K562 (cell line): Measurements from ENCODE around the gene UBR1. TPM values are rescaled to one million over a fixed set of nuclear protein-coding genes. Genes with fewer than 3 reads are reported as not detected.

Source experiments
- ATAC-seq: fragments of 200-7000 bp; cut with Tn5 transposase; 3 replicates; pipeline ENCODE4 v1.9.1; 2020; ENCODE audit warnings: moderate library complexity
- BruUV-seq: library from RNA; stranded (reverse); fragments of 400-500 nt; replicated peaks from 2 replicates; lab custom pipeline; 2021; lab: Mats Ljungman, UMichigan
- CTCF ChIA-PET: fragments of 300-600 bp; formaldehyde crosslinking; extraction: SDS; loops from one replicate; lab custom pipeline; 2021; ENCODE audit warnings: low intra/inter-chr PET ratio; lab: Yijun Ruan, JAX
- POLR2A ChIA-PET: fragments of 300-600, 350-650 bp; sonication (Branson Sonifier 250); formaldehyde crosslinking; extraction: SDS; loops from one replicate; lab custom pipeline; 2021; ENCODE audit warnings: antibody characterized with exemption, inconsistent platforms; lab: Yijun Ruan, JAX
- DNase-seq, 4 experiments: peaks; one replicate each; pipeline versions ENCODE4 v3.0.0 to v3.0.0-alpha.2; 2011 to 2018; ENCODE audit warnings: low spot score in 3 of 4, mixed read lengths in 3 of 4; ENCODE audit errors: extremely low read depth in 1 of 4
- FAIRE-seq: peaks from 2 replicates; lab custom pipeline; 2011; peaks lifted over from hg19 to GRCh38; lab: Jason Lieb, UNC
- H2AFZ ChIP-seq: 2 replicates; pipeline ENCODE4 v1.6.0; 2011; ENCODE audit warnings: low read depth, low read length, control low read depth, inconsistent platforms
- H3K27ac ChIP-seq: fragments of 200-600 bp; 3 replicates; pipeline ENCODE4 v1.8.0; 2011; ENCODE audit warnings: low read depth, mild to moderate bottlenecking, control low read depth, inconsistent platforms, low read length, moderate library complexity, mixed read lengths; ENCODE audit errors: extremely low read depth
- H3K27me3 ChIP-seq, 2 experiments: fragments of 300-600 bp in 1 of 2; 2 replicates in 1 of 2; 3 replicates in 1 of 2; pipeline versions ENCODE4 v1.6.0 to v1.8.0; 2011; ENCODE audit warnings: inconsistent platforms in 2 of 2, low read length in 2 of 2, mild to moderate bottlenecking in 1 of 2, mixed read lengths in 1 of 2, moderate library complexity in 1 of 2; ENCODE audit not compliant: control insufficient read depth in 2 of 2, insufficient read depth in 2 of 2
- H3K36me3 ChIP-seq: fragments of 300-600 bp; 3 replicates; pipeline ENCODE4 v1.8.0; 2011; ENCODE audit warnings: mild to moderate bottlenecking, low read length, inconsistent platforms; ENCODE audit not compliant: control insufficient read depth, insufficient read depth
- H3K4me1 ChIP-seq, 2 experiments: fragments of 200-600 bp in 1 of 2; replicated peaks in 1 of 2; 2 replicates in 1 of 2; 3 replicates in 1 of 2; pipeline versions ENCODE4 v1.5.1 to v1.8.0; 2011; ENCODE audit warnings: inconsistent platforms in 2 of 2, low read length in 2 of 2, mild to moderate bottlenecking in 1 of 2, mixed read lengths in 1 of 2, moderate library complexity in 1 of 2; ENCODE audit not compliant: control insufficient read depth in 2 of 2, insufficient read depth in 2 of 2
- H3K4me2 ChIP-seq: 2 replicates; pipeline ENCODE4 v1.6.1; 2011; ENCODE audit warnings: low read length, control low read depth, inconsistent platforms, mixed read lengths; ENCODE audit not compliant: insufficient read depth
- H3K4me3 ChIP-seq: fragments of 200-600 bp; sonication (generic), shearing (Covaris generic); 2 replicates; pipeline ENCODE4 v1.5.1; 2016; ENCODE audit warnings: control low read depth, inconsistent platforms
- H3K79me2 ChIP-seq: fragments of 200-600 bp; 3 replicates; pipeline ENCODE4 v1.8.0; 2011; ENCODE audit warnings: low read length, inconsistent platforms; ENCODE audit not compliant: control insufficient read depth, insufficient read depth
- H3K9ac ChIP-seq, 2 experiments: 2 replicates each; pipeline versions ENCODE4 v1.6.0 to v1.6.1; 2011; ENCODE audit warnings: low read depth in 2 of 2, low read length in 2 of 2, control low read depth in 1 of 2, inconsistent platforms in 1 of 2, mild to moderate bottlenecking in 1 of 2, mixed read lengths in 1 of 2; ENCODE audit not compliant: insufficient read depth in 1 of 2
- H3K9me1 ChIP-seq: one replicate; pipeline ENCODE4 v1.6.0; 2011; ENCODE audit warnings: inconsistent platforms, mild to moderate bottlenecking, low read length, moderate library complexity; ENCODE audit not compliant: control insufficient read depth, insufficient read depth
- H3K9me3 ChIP-seq: replicated peaks from 2 replicates; pipeline ENCODE4 v1.5.1; 2011; ENCODE audit warnings: low read depth, low read length, inconsistent platforms; ENCODE audit not compliant: control insufficient read depth, insufficient read depth
- H4K20me1 ChIP-seq: replicated peaks from 2 replicates; pipeline ENCODE4 v1.6.1; 2011; ENCODE audit warnings: low read length, inconsistent platforms, mixed read lengths; ENCODE audit not compliant: control insufficient read depth, insufficient read depth
- BDP1 ChIP-seq: IDR thresholded peaks from 3 replicates; pipeline ENCODE4 v1.6.1; 2011; ENCODE audit not compliant: insufficient read length, insufficient read depth
- FOXA3 ChIP-seq, 2 experiments: fragments of 450-650 bp in 1 of 2; sonication (generic) in 1 of 2; formaldehyde crosslinking; IDR thresholded peaks in 1 of 2; conservative IDR thresholded peaks in 1 of 2; 2 replicates each; pipeline versions ENCODE4 v1.4.0 to v1.8.0; 2020 to 2022; ENCODE audit warnings: mild to moderate bottlenecking in 2 of 2, missing genetic modification reagents in 1 of 2
- HDAC8 ChIP-seq: fragments of 450-650 bp; IDR thresholded peaks from 2 replicates; pipeline ENCODE4 v1.6.1; 2016; ENCODE audit warnings: mild to moderate bottlenecking, missing genetic modification characterization, moderate library complexity, missing compliant biosample characterization
- HEY1 ChIP-seq: fragments of 250-450 bp; sonication (Bioruptor Pico); IDR thresholded peaks from 2 replicates; pipeline ENCODE4 v1.5.0; 2020; ENCODE audit warnings: mild to moderate bottlenecking, moderate library complexity, borderline replicate concordance
- HNRNPUL1 ChIP-seq: fragments of 200-400 bp; formaldehyde crosslinking; IDR thresholded peaks from 2 replicates; pipeline ENCODE4 v1.6.1; 2017; ENCODE audit warnings: low read length
- MYBL2 ChIP-seq, 2 experiments: fragments of 450-650 bp in 1 of 2; sonication (generic) in 1 of 2; formaldehyde crosslinking in 1 of 2; IDR thresholded peaks; 2 replicates each; pipeline versions ENCODE4 v1.6.1 to v1.8.1; 2017 to 2022; ENCODE audit warnings: borderline replicate concordance in 1 of 2, inconsistent platforms in 1 of 2, low read depth in 1 of 2, mild to moderate bottlenecking in 1 of 2, missing genetic modification reagents in 1 of 2, moderate library complexity in 1 of 2
- POLR2A ChIP-seq: fragments of 450-650 bp; conservative IDR thresholded peaks from 2 replicates; pipeline ENCODE4 v1.6.1; 2016
- TCF7L2 ChIP-seq: fragments of 150-350 bp; IDR thresholded peaks from 2 replicates; pipeline ENCODE4 v1.6.1; 2016; ENCODE audit warnings: low read depth, mild to moderate bottlenecking, low read length, moderate library complexity
- ZBTB7A ChIP-seq: IDR thresholded peaks from 2 replicates; pipeline ENCODE4 v1.6.1; 2011; ENCODE audit warnings: low read depth, mild to moderate bottlenecking, low read length, moderate library complexity, borderline replicate concordance; ENCODE audit not compliant: control insufficient read depth
- ZNF174 ChIP-seq: fragments of 250-450 bp; sonication (Bioruptor Pico); IDR thresholded peaks from 2 replicates; pipeline ENCODE4 v1.4.0; 2020; ENCODE audit warnings: mild to moderate bottlenecking
- ZNF444 ChIP-seq: fragments of 250-450 bp; sonication (Bioruptor Pico); IDR thresholded peaks from 2 replicates; pipeline ENCODE4 v1.4.0; 2020; ENCODE audit warnings: mild to moderate bottlenecking, moderate library complexity
- ZNF644 ChIP-seq: fragments of 200-800 bp; sonication (Bioruptor generic); IDR thresholded peaks from 2 replicates; pipeline ENCODE4 v1.6.1; 2016; ENCODE audit warnings: low read depth, missing genetic modification characterization, missing compliant biosample characterization
- WGBS: fragments of 100-300 bp; shearing (Covaris generic); methylation state at CpG from one replicate; pipeline ENCODE4 v1.1.6; 2016; ENCODE audit warnings: low coverage, mixed read lengths; ENCODE audit not compliant: insufficient coverage; ENCODE audit errors: missing lambda C conversion rate; 5-methylcytosine and 5-hydroxymethylcytosine counted together
- in situ Hi-C: fragments of 300-500 bp; cut with MboI; formaldehyde crosslinking; loops from 4 replicates; pipeline ENCODE4 v1.15.0; 2018; ENCODE audit warnings: inconsistent platforms, mixed read lengths
- intact Hi-C: fragments of 100-400 bp; cut with micrococcal nuclease; formaldehyde crosslinking; loops from 2 replicates; pipeline ENCODE4 v1.14.2; 2022
- polyA plus RNA-seq, 8 experiments: library from polyadenylated mRNA; depleted of rRNA in 4 of 8; stranded (reverse) in 5 of 8; unstranded in 3 of 8; fragments of >200 nt; fragmentation: Nextera tagmentation in 2 of 8; fragmentation: Illumina TruSeq in 1 of 8; extraction: Ambion mirVana in 2 of 8; extraction: Trizol in 1 of 8; gene quantifications; 2 replicates each; pipeline versions ENCODE4 v1.2.1 to v1.2.3, GENCODE V29; 2011 to 2014; ENCODE audit warnings: inconsistent platforms in 1 of 8, missing spikeins in 1 of 8
- total RNA-seq, 7 experiments: library from RNA; depleted of rRNA in 6 of 7; stranded (reverse); fragments of >200 nt in 6 of 7; fragmentation: Illumina TruSeq in 2 of 7; extraction: Trizol in 2 of 7; gene quantifications; 2 replicates each; pipeline versions ENCODE4 v1.2.1 to v1.2.3, GENCODE V29; 2011 to 2021; ENCODE audit warnings: low replicate concordance in 1 of 7
- TF ChIP-seq, protein P1 (sequence below): sonication (generic); formaldehyde crosslinking; IDR thresholded peaks from 2 replicates; pipeline ENCODE4 v1.4.0; 2020; ENCODE audit warnings: mild to moderate bottlenecking, missing genetic modification reagents
- TF ChIP-seq, protein P2 (sequence below): fragments of 450-650 bp; conservative IDR thresholded peaks from 2 replicates; pipeline ENCODE4 v1.6.1; 2016; ENCODE audit warnings: missing genetic modification characterization, low read depth, mild to moderate bottlenecking, missing compliant biosample characterization, moderate library complexity

Gene UBR1
- total and polyA plus RNA-seq, 9 of the 15 experiments (the other 6 are each of a cell fraction or from before 2014, with no cell fraction given), result 5.8 to 30.7 (median 15.3) TPM

DNA sequence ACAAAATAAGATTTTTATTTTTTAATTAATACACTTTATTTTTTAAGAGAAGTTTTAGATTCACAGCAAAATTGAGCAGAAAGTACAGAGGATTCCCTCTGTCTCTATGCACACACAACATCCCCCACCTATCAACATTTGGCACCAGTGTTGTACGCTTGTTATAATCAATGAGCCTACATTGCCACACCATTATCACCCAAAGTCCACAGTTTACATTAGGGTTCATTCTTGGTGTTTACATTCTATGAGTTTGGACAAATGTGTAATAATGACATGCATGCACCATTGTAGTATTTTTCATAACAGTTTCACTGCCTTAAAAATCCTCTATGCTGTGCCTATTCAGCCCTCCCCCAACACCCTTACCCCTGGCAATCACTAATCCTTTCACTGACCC, 134.0 kb downstream of the UBR1 start:
- Histone ChIP-seq H4K20me1 (no peaks in the 10 kb centered on the region), H3K9me1 (no peaks in the 10 kb centered on the region), H3K4me1 (no peaks in the 10 kb centered on the region; a peak in 1 of 5 replicates), H3K4me3 (no peak overlapping the region), H2AFZ (no peak overlapping the region), H3K36me3 (peaks cover 47% of the 10 kb centered on the region), H3K4me2 (no peak overlapping the region), H3K9me3 (no peaks in the 10 kb centered on the region), H3K9ac (no peak overlapping the region), H3K27me3 (no peaks in the 10 kb centered on the region), H3K79me2 (no peaks in the 10 kb centered on the region), H3K27ac (no peak overlapping the region)
- intact Hi-C loops, result no loop called here
- POLR2A ChIA-PET, result no interaction called here
- DNase-seq (no peak), FAIRE-seq (no peak), ATAC-seq (no peak)
- in situ Hi-C loops, result no loop called here
- CTCF ChIA-PET, result no interaction called here
- WGBS, result 93% methylated on average over 1 of the region's 1 CpG
- no TSS peak for BruUV-seq
- TF ChIP-seq MYBL2 (IDR thresholded peaks at IDR 0.05; ENCODE audit: low read depth) (no peak), MYBL2 (CRISPR knock-in tag; IDR thresholded peaks at IDR 0.05; ENCODE audit: borderline replicate concordance) (no peak), FOXA3 (CRISPR knock-in tag; conservative IDR thresholded peaks at IDR 0.05 in 1 of 2, IDR thresholded peaks at IDR 0.05 in 1 of 2) (no peak), HDAC8 (tag) (no peak), POLR2A (no peak), ZNF174 (no peak), HNRNPUL1 (no peak), ZNF444 (no peak), TCF7L2 (no peak), ZBTB7A (no peak), ZNF644 (tag) (no peak), BDP1 (no peak), HEY1 (CRISPR knock-in tag) (no peak)
- TF ChIP-seq, protein P1, sequence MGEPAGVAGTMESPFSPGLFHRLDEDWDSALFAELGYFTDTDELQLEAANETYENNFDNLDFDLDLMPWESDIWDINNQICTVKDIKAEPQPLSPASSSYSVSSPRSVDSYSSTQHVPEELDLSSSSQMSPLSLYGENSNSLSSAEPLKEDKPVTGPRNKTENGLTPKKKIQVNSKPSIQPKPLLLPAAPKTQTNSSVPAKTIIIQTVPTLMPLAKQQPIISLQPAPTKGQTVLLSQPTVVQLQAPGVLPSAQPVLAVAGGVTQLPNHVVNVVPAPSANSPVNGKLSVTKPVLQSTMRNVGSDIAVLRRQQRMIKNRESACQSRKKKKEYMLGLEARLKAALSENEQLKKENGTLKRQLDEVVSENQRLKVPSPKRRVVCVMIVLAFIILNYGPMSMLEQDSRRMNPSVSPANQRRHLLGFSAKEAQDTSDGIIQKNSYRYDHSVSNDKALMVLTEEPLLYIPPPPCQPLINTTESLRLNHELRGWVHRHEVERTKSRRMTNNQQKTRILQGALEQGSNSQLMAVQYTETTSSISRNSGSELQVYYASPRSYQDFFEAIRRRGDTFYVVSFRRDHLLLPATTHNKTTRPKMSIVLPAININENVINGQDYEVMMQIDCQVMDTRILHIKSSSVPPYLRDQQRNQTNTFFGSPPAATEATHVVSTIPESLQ (CRISPR knock-in tag), result no peak
- TF ChIP-seq, protein P2, sequence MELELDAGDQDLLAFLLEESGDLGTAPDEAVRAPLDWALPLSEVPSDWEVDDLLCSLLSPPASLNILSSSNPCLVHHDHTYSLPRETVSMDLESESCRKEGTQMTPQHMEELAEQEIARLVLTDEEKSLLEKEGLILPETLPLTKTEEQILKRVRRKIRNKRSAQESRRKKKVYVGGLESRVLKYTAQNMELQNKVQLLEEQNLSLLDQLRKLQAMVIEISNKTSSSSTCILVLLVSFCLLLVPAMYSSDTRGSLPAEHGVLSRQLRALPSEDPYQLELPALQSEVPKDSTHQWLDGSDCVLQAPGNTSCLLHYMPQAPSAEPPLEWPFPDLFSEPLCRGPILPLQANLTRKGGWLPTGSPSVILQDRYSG, result no peak
